AG20443 (cell line): ENCODE measurements around the gene DUSP10.

Experiments
- DNase-seq: peaks from one replicate; pipeline ENCODE4 v3.0.0; 2012; ENCODE audit warnings: low spot score, mixed read lengths

DUSP10 gene

GRCh38 chr1:221729771-221730330 is 12.0 kb downstream of the DUSP10 start:
- peak; percentile 16 for DNase-seq

- DNase-seq = no peak
Observed at GRCh38 chr1:221728037-221728505, 13.8 kb downstream of the DUSP10 start.

- DNase-seq = no peak
Observed at GRCh38 chr1:221727146-221728036, 14.5 kb downstream of the DUSP10 start.

GRCh38 chr1:221725735-221726672 is 15.9 kb downstream of the DUSP10 start:
- DNase-seq = peak; percentile 27

- DNase-seq = peak; percentile 71
Observed at GRCh38 chr1:221724931-221725605, 16.8 kb downstream of the DUSP10 start.

- no peak for DNase-seq
Observed at GRCh38 chr1:221723848-221724236, 18.0 kb downstream of the DUSP10 start.

GRCh38 chr1:221723018-221723847 is 18.7 kb downstream of the DUSP10 start:
- no peak for DNase-seq

GRCh38 chr1:221722254-221723017 is 19.5 kb downstream of the DUSP10 start:
- DNase-seq = no peak

GRCh38 chr1:221720545-221720944 is 21.3 kb downstream of the DUSP10 start:
- DNase-seq = no peak

- DNase-seq = no peak
Observed at GRCh38 chr1:221719987-221720386, 21.9 kb downstream of the DUSP10 start.

- DNase-seq = no peak
Observed at GRCh38 chr1:221719278-221719597, 22.7 kb downstream of the DUSP10 start.

- DNase-seq = peak; percentile 74
Observed at GRCh38 chr1:221718381-221719277, 23.3 kb downstream of the DUSP10 start.

- no peak for DNase-seq
Observed at GRCh38 chr1:221717485-221717853, 24.4 kb downstream of the DUSP10 start.

GRCh38 chr1:221716713-221717484 is 25.0 kb downstream of the DUSP10 start:
- no peak for DNase-seq

GRCh38 chr1:221715321-221716169 is 26.3 kb downstream of the DUSP10 start:
- no peak for DNase-seq

- DNase-seq = no peak
Observed at GRCh38 chr1:221714227-221715152, 27.4 kb downstream of the DUSP10 start.
